ENCODE measurements around the gene TMEM145.

The TMEM145 gene

GRCh38 chr19:42290136-42290522 lies 23.0 kb upstream of the TMEM145 start:
- DNase-seq: no peak

- peak; percentile 22 for DNase-seq
Observed at GRCh38 chr19:42290523-42291434, 22.3 kb upstream of the TMEM145 start.

- DNase-seq: no peak
Observed at GRCh38 chr19:42291435-42291810, 21.7 kb upstream of the TMEM145 start.

- no peak for DNase-seq
Observed at GRCh38 chr19:42292042-42292960, 20.8 kb upstream of the TMEM145 start.

- no peak for DNase-seq
Observed at GRCh38 chr19:42292963-42293362, 20.1 kb upstream of the TMEM145 start.

GRCh38 chr19:42293540-42293939 lies 19.6 kb upstream of the TMEM145 start:
- DNase-seq: no peak

GRCh38 chr19:42293948-42294347 lies 19.2 kb upstream of the TMEM145 start:
- DNase-seq: no peak

GRCh38 chr19:42294471-42295137 lies 18.5 kb upstream of the TMEM145 start:
- no peak for DNase-seq

- no peak for DNase-seq
Observed at GRCh38 chr19:42295342-42295741, 17.8 kb upstream of the TMEM145 start.

- peak; percentile 92 for DNase-seq
Observed at GRCh38 chr19:42295831-42296525, 17.1 kb upstream of the TMEM145 start.

- no peak for DNase-seq
Observed at GRCh38 chr19:42297039-42297438, 16.1 kb upstream of the TMEM145 start.

- peak; percentile 76 for DNase-seq
Observed at GRCh38 chr19:42301646-42302203, 11.4 kb upstream of the TMEM145 start, which contains the start of gene PRR19. Gene PRR19, plus strand, starts transcription at chr19:42302132. Its CDS starts 7,453 bp downstream, at chr19:42309585.

GRCh38 chr19:42303101-42303464 lies 10.0 kb upstream of the TMEM145 start:
- no peak for DNase-seq

GRCh38 chr19:42303876-42304275 lies 9.2 kb upstream of the TMEM145 start:
- no peak for DNase-seq

- DNase-seq: no peak
Observed at GRCh38 chr19:42306646-42307045, 6.5 kb upstream of the TMEM145 start.

- DNase-seq: no peak
Observed at GRCh38 chr19:42309686-42310085, 3.4 kb upstream of the TMEM145 start.

- DNase-seq: peak; percentile 34
Observed at GRCh38 chr19:42311657-42312056, 1.5 kb upstream of the TMEM145 start.

- DNase-seq: no peak
Observed at GRCh38 chr19:42312370-42312769, 739 bp upstream of the TMEM145 start.

- DNase-seq: no peak
Observed at GRCh38 chr19:42313840-42314755, 989 bp downstream of the TMEM145 start.

- no peak for DNase-seq
Observed at GRCh38 chr19:42315024-42315423, 1.9 kb downstream of the TMEM145 start.
